ENCODE data around the gene BCL2. TPM values are rescaled to one million over a fixed set of nuclear protein-coding genes. Genes with fewer than 3 reads are reported as not detected.

BCL2 gene
- total RNA-seq, 1 experiment from 2014 or later: 1.3 TPM

GRCh38 chr18:63197246-63197869 is 122.2 kb downstream of the BCL2 start:
- no peak for DNase-seq
- H4K20me1 ChIP-seq (ENCODE audit: control insufficient read depth, insufficient read depth, insufficient read length): no peaks in the 10 kb centered on the region
- H4K91ac ChIP-seq (ENCODE audit: insufficient read length, low read depth, low read length): no peak overlapping the region
- H2BK15ac ChIP-seq (ENCODE audit: low read depth, low read length): no peak overlapping the region
- H3K27me3 ChIP-seq (ENCODE audit: insufficient read depth, low read length): no peaks in the 10 kb centered on the region
- no peaks in the 10 kb centered on the region for H3K4me1 ChIP-seq (ENCODE audit: insufficient read depth, low read length)
- H2BK20ac ChIP-seq (ENCODE audit: low read depth, low read length, poor library complexity, severe bottlenecking): no peak overlapping the region
- no CpG with 5 or more reads among the region's 8 CpGs for WGBS (ENCODE audit: extremely low coverage, insufficient read length, low lambda C conversion rate)
- H2AK5ac ChIP-seq (ENCODE audit: insufficient read length, low read length): no peak overlapping the region
- H4K5ac ChIP-seq (ENCODE audit: insufficient read length, low read depth, low read length): no peak overlapping the region
- no peaks in the 10 kb centered on the region for H3K23me2 ChIP-seq (ENCODE audit: insufficient read length, low read depth, low read length, poor library complexity, severe bottlenecking)
- no peak for TF ChIP-seq CTCF (conservative IDR thresholded peaks at IDR 0.05)
- no peak overlapping the region for H2AFZ ChIP-seq (ENCODE audit: low read length)
- no peak overlapping the region for H3T11ph ChIP-seq (ENCODE audit: low read length)
- no peak overlapping the region for H3K27ac ChIP-seq (ENCODE audit: insufficient read length, low read depth, low read length)
- H3K4me2 ChIP-seq (ENCODE audit: insufficient read depth, insufficient read length, low read length): no peak overlapping the region
- no peaks in the 10 kb centered on the region for H3K9me3 ChIP-seq (ENCODE audit: control insufficient read depth, low read depth, low read length)
- Mint-ChIP-seq H3K4me1 (no peaks in the 10 kb centered on the region), H3K36me3 (ENCODE audit: insufficient read depth in 1 of 3, low read depth in 3 of 3) (no peaks in the 10 kb centered on the region), H3K9me3 (no peaks in the 10 kb centered on the region), H3K4me3 (no peak overlapping the region), H3K27ac (no peak overlapping the region), H3K27me3 (ENCODE audit: low read depth) (no peaks in the 10 kb centered on the region)
- no peak overlapping the region for H3K9ac ChIP-seq (ENCODE audit: extremely low read depth, insufficient read length, low read length)
- H3K23ac ChIP-seq (ENCODE audit: insufficient read length, low read depth, low read length): no peak overlapping the region
- no peak overlapping the region for H3K14ac ChIP-seq (ENCODE audit: insufficient read depth, low read length)
- H3K4ac ChIP-seq (ENCODE audit: low read depth, low read length): no peak overlapping the region
- H4K8ac ChIP-seq (replicated peaks; ENCODE audit: insufficient read length, low read depth, low read length): no peak overlapping the region
- H3K56ac ChIP-seq (ENCODE audit: insufficient read length, low read depth, low read length): no peak overlapping the region
- no peak overlapping the region for H3K18ac ChIP-seq (ENCODE audit: insufficient read length, low read depth, low read length)
- H3K79me1 ChIP-seq (ENCODE audit: insufficient read depth, low read depth, low read length, poor library complexity, severe bottlenecking): no peaks in the 10 kb centered on the region
- no peak overlapping the region for H2BK5ac ChIP-seq (ENCODE audit: insufficient read length, low read length)
- no peak overlapping the region for H2BK12ac ChIP-seq (ENCODE audit: insufficient read length, low read depth, low read length)
- H2BK120ac ChIP-seq (ENCODE audit: low read depth, low read length, poor library complexity, severe bottlenecking): no peak overlapping the region
- no peaks in the 10 kb centered on the region for H3K79me2 ChIP-seq (ENCODE audit: insufficient read depth, low read length)

Measured in H9 (cell line).